Stimulated activated CD8-positive, alpha-beta memory T cell treated with anti-CD3 and anti-CD28 coated beads, Interleukin-2, amount 100 ng/mL, for 48 hours (primary cell): ENCODE data around the gene DNAH2.
"Not testable (repeated sequence)": the region's sequence is repeated elsewhere in the genome, so short reads cannot be mapped to it uniquely, and the experiment has no call there.

Source experiments
- DNase-seq, 2 donors: peaks; one replicate each; pipeline ENCODE4 v3.0.0-alpha.2; 2020; ENCODE audit warnings: low read depth in 2 of 2

Gene DNAH2

GRCh38 chr17:7849751-7850504 is 132.4 kb downstream of the DNAH2 start:
- no peak for DNase-seq

GRCh38 chr17:7850701-7851437 is 133.3 kb downstream of the DNAH2 start:
- DNase-seq = no peak

GRCh38 chr17:7851438-7852261 is 134.1 kb downstream of the DNAH2 start:
- peak; percentile 89 to 90 for DNase-seq

GRCh38 chr17:7852262-7852670 is 134.7 kb downstream of the DNAH2 start:
- DNase-seq = no peak

GRCh38 chr17:7852919-7853690 is 135.6 kb downstream of the DNAH2 start:
- DNase-seq = no peak

- DNase-seq = no peak
Measured at GRCh38 chr17:7853691-7854038, 136.1 kb downstream of the DNAH2 start.

- no peak for DNase-seq
Measured at GRCh38 chr17:7854078-7854777, 136.7 kb downstream of the DNAH2 start.

- DNase-seq = no peak
Measured at GRCh38 chr17:7854851-7855659, 137.5 kb downstream of the DNAH2 start, which contains the start of gene TMEM88. TMEM88 (plus strand) TSS chr17:7855066; CDS start chr17:7855075, 9 bp downstream.

- no peak for DNase-seq
Measured at GRCh38 chr17:7855660-7856010, 138.1 kb downstream of the DNAH2 start.

GRCh38 chr17:7856011-7856810 is 138.7 kb downstream of the DNAH2 start:
- DNase-seq = no peak

GRCh38 chr17:7856811-7857712 is 139.5 kb downstream of the DNAH2 start, which contains the start of gene NAA38:
NAA38 (minus strand) TSS chr17:7857559; CDS start chr17:7857463, 96 bp downstream.
- DNase-seq = peak; percentile 84 to 86

GRCh38 chr17:7857713-7858521 is 140.4 kb downstream of the DNAH2 start, which contains the start of gene CYB5D1:
CYB5D1 (plus strand) TSS chr17:7858003; CDS start chr17:7858135, 132 bp downstream.
- DNase-seq = peak; percentile 73 to 80

GRCh38 chr17:7858522-7858810 is 140.9 kb downstream of the DNAH2 start:
- DNase-seq = no peak

- no peak for DNase-seq
Measured at GRCh38 chr17:7859028-7859427, 141.5 kb downstream of the DNAH2 start.

- DNase-seq = no peak
Measured at GRCh38 chr17:7862692-7863437, 145.3 kb downstream of the DNAH2 start.

GRCh38 chr17:7864384-7864783 is 146.8 kb downstream of the DNAH2 start:
- DNase-seq = not testable (repeated sequence)
